Measurements from ENCODE around the gene B3GNT7. TPM values are rescaled to one million over a fixed set of nuclear protein-coding genes. Genes with fewer than 3 reads are reported as not detected.

The B3GNT7 gene
- total RNA-seq, 1 experiment from 2014 or later: 83.3 TPM

DNA sequence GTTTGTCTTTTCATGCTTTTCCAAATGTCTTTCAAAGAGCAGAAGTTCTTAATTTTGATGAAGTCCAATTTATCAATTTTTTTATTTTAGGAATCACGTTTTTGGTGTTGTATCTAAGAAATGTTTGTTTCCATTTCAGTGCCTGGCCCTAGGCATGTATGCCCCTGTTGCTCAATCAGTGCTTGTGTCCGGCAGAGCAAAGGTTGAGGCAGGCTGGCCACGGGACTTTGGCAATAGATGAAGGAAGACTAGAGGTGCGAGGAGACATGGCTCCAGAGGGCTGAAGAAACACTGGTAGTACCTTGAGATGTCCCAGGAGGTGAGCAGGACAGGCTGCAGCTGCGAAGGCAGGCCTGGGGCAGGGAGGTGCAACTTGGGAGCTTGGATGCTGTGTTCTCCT lies 10.1 kb upstream of the B3GNT7 start:
- no peak overlapping the region for H3K4me3 ChIP-seq (ENCODE audit: low read depth in 2 of 2, low read length in 2 of 2)
- peaks cover 7% of the 10 kb centered on the region; the same call in 1 of the 2 replicates for H3K9me3 ChIP-seq (ENCODE audit: control insufficient read depth, insufficient read depth, low read depth, low read length)
- CTCF ChIA-PET: no interaction called here
- no peaks in the 10 kb centered on the region for H3K36me3 ChIP-seq (ENCODE audit: control insufficient read depth, insufficient read depth, low read length)
- no TSS peak for BruUV-seq (replicated peaks)
- intact Hi-C loops (cut with micrococcal nuclease; ENCODE audit: unreplicated experiment): no loop called here
- peak overlapping the region; percentile 88 for H3K27ac ChIP-seq (ENCODE audit: low read length)
- no peaks in the 10 kb centered on the region for H3K27me3 ChIP-seq (ENCODE audit: control insufficient read depth, insufficient read depth, low read length)
- POLR2A ChIA-PET: no interaction called here
- in situ Hi-C loops (cut with HindIII; ENCODE audit: low pct_unique_long_range_greater_than_20kb, low sequenced_read_pairs): no loop called here
- no peak for DNase-seq (ENCODE audit: low read depth, low spot score)
- ATAC-seq: no peak
- TF ChIP-seq, protein P1, sequence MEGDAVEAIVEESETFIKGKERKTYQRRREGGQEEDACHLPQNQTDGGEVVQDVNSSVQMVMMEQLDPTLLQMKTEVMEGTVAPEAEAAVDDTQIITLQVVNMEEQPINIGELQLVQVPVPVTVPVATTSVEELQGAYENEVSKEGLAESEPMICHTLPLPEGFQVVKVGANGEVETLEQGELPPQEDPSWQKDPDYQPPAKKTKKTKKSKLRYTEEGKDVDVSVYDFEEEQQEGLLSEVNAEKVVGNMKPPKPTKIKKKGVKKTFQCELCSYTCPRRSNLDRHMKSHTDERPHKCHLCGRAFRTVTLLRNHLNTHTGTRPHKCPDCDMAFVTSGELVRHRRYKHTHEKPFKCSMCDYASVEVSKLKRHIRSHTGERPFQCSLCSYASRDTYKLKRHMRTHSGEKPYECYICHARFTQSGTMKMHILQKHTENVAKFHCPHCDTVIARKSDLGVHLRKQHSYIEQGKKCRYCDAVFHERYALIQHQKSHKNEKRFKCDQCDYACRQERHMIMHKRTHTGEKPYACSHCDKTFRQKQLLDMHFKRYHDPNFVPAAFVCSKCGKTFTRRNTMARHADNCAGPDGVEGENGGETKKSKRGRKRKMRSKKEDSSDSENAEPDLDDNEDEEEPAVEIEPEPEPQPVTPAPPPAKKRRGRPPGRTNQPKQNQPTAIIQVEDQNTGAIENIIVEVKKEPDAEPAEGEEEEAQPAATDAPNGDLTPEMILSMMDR (IDR thresholded peaks at IDR 0.05): no peak
- no peak for TF ChIP-seq POLR2AphosphoS5 (IDR thresholded peaks at IDR 0.05; ENCODE audit: low read depth, low read length)
- TF ChIP-seq SIN3A (IDR thresholded peaks at IDR 0.05; ENCODE audit: borderline replicate concordance, insufficient read depth, low read depth, low read length): no peak
- TF ChIP-seq, protein P2, sequence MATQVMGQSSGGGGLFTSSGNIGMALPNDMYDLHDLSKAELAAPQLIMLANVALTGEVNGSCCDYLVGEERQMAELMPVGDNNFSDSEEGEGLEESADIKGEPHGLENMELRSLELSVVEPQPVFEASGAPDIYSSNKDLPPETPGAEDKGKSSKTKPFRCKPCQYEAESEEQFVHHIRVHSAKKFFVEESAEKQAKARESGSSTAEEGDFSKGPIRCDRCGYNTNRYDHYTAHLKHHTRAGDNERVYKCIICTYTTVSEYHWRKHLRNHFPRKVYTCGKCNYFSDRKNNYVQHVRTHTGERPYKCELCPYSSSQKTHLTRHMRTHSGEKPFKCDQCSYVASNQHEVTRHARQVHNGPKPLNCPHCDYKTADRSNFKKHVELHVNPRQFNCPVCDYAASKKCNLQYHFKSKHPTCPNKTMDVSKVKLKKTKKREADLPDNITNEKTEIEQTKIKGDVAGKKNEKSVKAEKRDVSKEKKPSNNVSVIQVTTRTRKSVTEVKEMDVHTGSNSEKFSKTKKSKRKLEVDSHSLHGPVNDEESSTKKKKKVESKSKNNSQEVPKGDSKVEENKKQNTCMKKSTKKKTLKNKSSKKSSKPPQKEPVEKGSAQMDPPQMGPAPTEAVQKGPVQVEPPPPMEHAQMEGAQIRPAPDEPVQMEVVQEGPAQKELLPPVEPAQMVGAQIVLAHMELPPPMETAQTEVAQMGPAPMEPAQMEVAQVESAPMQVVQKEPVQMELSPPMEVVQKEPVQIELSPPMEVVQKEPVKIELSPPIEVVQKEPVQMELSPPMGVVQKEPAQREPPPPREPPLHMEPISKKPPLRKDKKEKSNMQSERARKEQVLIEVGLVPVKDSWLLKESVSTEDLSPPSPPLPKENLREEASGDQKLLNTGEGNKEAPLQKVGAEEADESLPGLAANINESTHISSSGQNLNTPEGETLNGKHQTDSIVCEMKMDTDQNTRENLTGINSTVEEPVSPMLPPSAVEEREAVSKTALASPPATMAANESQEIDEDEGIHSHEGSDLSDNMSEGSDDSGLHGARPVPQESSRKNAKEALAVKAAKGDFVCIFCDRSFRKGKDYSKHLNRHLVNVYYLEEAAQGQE (IDR thresholded peaks at IDR 0.05; ENCODE audit: insufficient read depth in 1 of 2, low read depth in 2 of 2, low read length in 1 of 2): no peak
- no peak for TF ChIP-seq TCF7L2 (IDR thresholded peaks at IDR 0.05; ENCODE audit: low read depth, low read length)
- H3K4me1 ChIP-seq (ENCODE audit: control insufficient read depth, insufficient read depth, low read length): peaks cover 38% of the 10 kb centered on the region

DNA sequence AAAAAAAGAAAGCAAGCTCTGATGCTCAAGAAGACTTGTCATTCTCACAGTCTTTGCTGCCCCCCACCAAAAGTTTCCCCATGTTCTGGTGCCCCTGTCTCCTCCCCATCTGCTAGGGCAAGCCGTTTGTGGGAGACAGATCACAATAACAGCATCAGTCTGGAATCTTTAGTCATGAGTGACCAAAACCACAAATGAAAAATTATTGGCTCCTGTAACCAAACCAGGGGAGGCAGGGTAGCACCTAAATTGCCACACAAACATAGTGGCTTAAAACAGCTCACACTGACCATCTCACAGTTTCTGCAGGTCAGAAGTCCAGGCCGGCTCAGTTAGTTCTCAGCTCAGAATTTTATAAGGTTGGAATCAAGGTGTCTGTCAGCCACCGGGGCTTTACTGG lies 9.1 kb upstream of the B3GNT7 start:
- Histone ChIP-seq H3K4me1 (ENCODE audit: control insufficient read depth, insufficient read depth, low read length) (peaks cover 42% of the 10 kb centered on the region), H3K27me3 (ENCODE audit: control insufficient read depth, insufficient read depth, low read length) (no peaks in the 10 kb centered on the region), H3K9me3 (ENCODE audit: control insufficient read depth, insufficient read depth, low read depth, low read length) (peaks cover 7% of the 10 kb centered on the region; the same call in 1 of the 2 replicates), H3K36me3 (ENCODE audit: control insufficient read depth, insufficient read depth, low read length) (no peaks in the 10 kb centered on the region), H3K4me3 (ENCODE audit: low read depth in 2 of 2, low read length in 2 of 2) (no peak overlapping the region), H3K27ac (ENCODE audit: low read length) (peak overlapping the region; percentile 88)
- no peak for DNase-seq (ENCODE audit: low read depth, low spot score)
- in situ Hi-C loops (cut with HindIII; ENCODE audit: low pct_unique_long_range_greater_than_20kb, low sequenced_read_pairs) (no loop called here), intact Hi-C loops (cut with micrococcal nuclease; ENCODE audit: unreplicated experiment) (no loop called here)
- ChIA-PET POLR2A (no interaction called here), CTCF (interaction anchor here (0.6 kb wide), 1 partner anchor 23 kb away, joined by 3 read pairs; no protein-coding TSS in a partner anchor)
- ATAC-seq: peak; percentile 4; the same call in 1 of the 2 replicates
- TF ChIP-seq SIN3A (IDR thresholded peaks at IDR 0.05; ENCODE audit: borderline replicate concordance, insufficient read depth, low read depth, low read length): no peak
- BruUV-seq (replicated peaks): no TSS peak

DNA sequence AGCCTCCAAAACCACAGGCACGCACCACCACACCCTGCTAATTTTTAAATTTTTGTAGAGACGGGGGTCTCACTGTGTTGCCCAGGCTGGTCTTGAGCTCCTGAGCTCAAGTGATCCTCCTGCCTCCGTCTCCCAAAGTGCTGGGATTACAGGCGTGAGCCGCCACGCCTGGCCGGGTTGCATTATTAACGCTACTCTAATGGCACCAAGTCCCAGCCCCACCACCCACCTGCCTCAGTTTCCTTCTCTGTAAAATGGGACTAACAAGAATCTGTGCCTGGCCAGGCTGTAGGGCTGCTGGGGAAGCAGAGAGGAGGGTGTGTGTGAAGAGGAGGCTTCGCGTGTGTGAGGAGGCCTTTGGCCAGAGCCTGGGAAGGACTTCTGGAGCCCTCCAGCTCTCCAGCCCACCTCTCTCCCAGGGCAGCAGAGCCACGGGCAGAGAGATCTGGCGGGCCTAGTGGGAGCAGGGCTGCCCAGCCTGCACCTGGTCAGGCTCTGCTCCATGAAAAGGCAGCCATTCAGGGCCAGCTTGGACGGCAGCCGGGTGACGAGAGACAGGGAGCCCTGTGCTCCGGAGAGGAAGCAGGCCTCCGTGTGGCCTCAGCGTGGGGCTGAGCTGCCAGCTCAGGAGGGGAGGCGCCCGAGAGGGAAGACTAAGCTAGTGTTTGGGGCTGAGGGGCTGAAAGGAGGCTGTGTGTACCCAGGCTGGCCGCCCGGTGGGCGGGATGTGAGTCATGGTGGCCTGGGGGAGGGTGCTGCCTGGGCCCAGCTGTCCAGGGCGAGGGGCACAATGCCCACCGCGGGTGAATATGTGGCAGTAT lies 7.4 kb upstream of the B3GNT7 start:
- BruUV-seq (replicated peaks): no TSS peak
- Histone ChIP-seq H3K27ac (ENCODE audit: low read length) (peak overlapping the region; percentile 88), H3K4me3 (ENCODE audit: low read depth in 2 of 2, low read length in 2 of 2) (no peak overlapping the region), H3K27me3 (ENCODE audit: control insufficient read depth, insufficient read depth, low read length) (no peaks in the 10 kb centered on the region), H3K9me3 (ENCODE audit: control insufficient read depth, insufficient read depth, low read depth, low read length) (peaks cover 7% of the 10 kb centered on the region; the same call in 1 of the 2 replicates), H3K36me3 (ENCODE audit: control insufficient read depth, insufficient read depth, low read length) (no peaks in the 10 kb centered on the region), H3K4me1 (ENCODE audit: control insufficient read depth, insufficient read depth, low read length) (peaks cover 51% of the 10 kb centered on the region)
- intact Hi-C loops (cut with micrococcal nuclease; ENCODE audit: unreplicated experiment): no loop called here
- ChIA-PET CTCF (no interaction called here), POLR2A (interaction anchor here (0.8 kb wide), 1 partner anchor 12 kb away, joined by 3 read pairs; no protein-coding TSS in a partner anchor)
- in situ Hi-C loops (cut with HindIII; ENCODE audit: low pct_unique_long_range_greater_than_20kb, low sequenced_read_pairs): no loop called here
- no peak for TF ChIP-seq SIN3A (IDR thresholded peaks at IDR 0.05; ENCODE audit: borderline replicate concordance, insufficient read depth, low read depth, low read length)
- peak; percentile 60 for TF ChIP-seq POLR2AphosphoS5 (IDR thresholded peaks at IDR 0.05; ENCODE audit: low read depth, low read length)
- ATAC-seq (peak; percentile 83), DNase-seq (ENCODE audit: low read depth, low spot score) (no peak)

Data from Panc1 (cell line).